ENCODE data around the gene RDX.
"Not testable (repeated sequence)": the region's sequence is repeated elsewhere in the genome, so short reads cannot be mapped to it uniquely, and the experiment has no call there.

The RDX gene

GRCh38 chr11:110219006-110219785 lies 77.2 kb downstream of the RDX start:
- H3K4me1 ChIP-seq (ENCODE audit: control insufficient read depth, insufficient read depth, low read length), result peaks cover 11% of the 10 kb centered on the region
- H3K9me3 ChIP-seq (ENCODE audit: control insufficient read depth, low read length), result no peaks in the 10 kb centered on the region
- H3K36me3 ChIP-seq (ENCODE audit: control insufficient read depth, insufficient read depth, low read length, severe bottlenecking), result peaks cover 1% of the 10 kb centered on the region
- DNase-seq (ENCODE audit: low read depth), result peak; percentile 19
- no peak overlapping the region for H3K9ac ChIP-seq (ENCODE audit: low read length)
- no peaks in the 10 kb centered on the region for H3K27me3 ChIP-seq (replicated peaks; ENCODE audit: control insufficient read depth, insufficient read depth, low read length)
- no peak overlapping the region for H3K4me3 ChIP-seq (ENCODE audit: low read length)

GRCh38 chr11:110217936-110218335 lies 78.5 kb downstream of the RDX start:
- H3K4me1 ChIP-seq (ENCODE audit: control insufficient read depth, insufficient read depth, low read length), result peaks cover 11% of the 10 kb centered on the region
- no peaks in the 10 kb centered on the region for H3K36me3 ChIP-seq (ENCODE audit: control insufficient read depth, insufficient read depth, low read length, severe bottlenecking)
- no peak overlapping the region for H3K4me3 ChIP-seq (ENCODE audit: low read length)
- DNase-seq (ENCODE audit: low read depth), result no peak
- no peaks in the 10 kb centered on the region for H3K9me3 ChIP-seq (ENCODE audit: control insufficient read depth, low read length)
- no peaks in the 10 kb centered on the region for H3K27me3 ChIP-seq (replicated peaks; ENCODE audit: control insufficient read depth, insufficient read depth, low read length)
- H3K9ac ChIP-seq (ENCODE audit: low read length), result no peak overlapping the region

- no peaks in the 10 kb centered on the region for H3K27me3 ChIP-seq (replicated peaks; ENCODE audit: control insufficient read depth, insufficient read depth, low read length)
- no peak overlapping the region for H3K9ac ChIP-seq (ENCODE audit: low read length)
- H3K4me3 ChIP-seq (ENCODE audit: low read length), result no peak overlapping the region
- no peaks in the 10 kb centered on the region for H3K9me3 ChIP-seq (ENCODE audit: control insufficient read depth, low read length)
- peaks cover 11% of the 10 kb centered on the region for H3K4me1 ChIP-seq (ENCODE audit: control insufficient read depth, insufficient read depth, low read length)
- no peak for DNase-seq (ENCODE audit: low read depth)
- no peaks in the 10 kb centered on the region for H3K36me3 ChIP-seq (ENCODE audit: control insufficient read depth, insufficient read depth, low read length, severe bottlenecking)
Measured at GRCh38 chr11:110217223-110217877, 79.1 kb downstream of the RDX start.

- H3K27me3 ChIP-seq (replicated peaks; ENCODE audit: control insufficient read depth, insufficient read depth, low read length); H3K4me3 ChIP-seq (ENCODE audit: low read length); H3K9ac ChIP-seq (ENCODE audit: low read length); H3K9me3 ChIP-seq (ENCODE audit: control insufficient read depth, low read length); H3K36me3 ChIP-seq (ENCODE audit: control insufficient read depth, insufficient read depth, low read length, severe bottlenecking); DNase-seq (ENCODE audit: low read depth); H3K4me1 ChIP-seq (ENCODE audit: control insufficient read depth, insufficient read depth, low read length): not testable (repeated sequence)
Measured at GRCh38 chr11:110209313-110209694, 87.1 kb downstream of the RDX start.

- H3K9me3 ChIP-seq (ENCODE audit: control insufficient read depth, low read length); H3K9ac ChIP-seq (ENCODE audit: low read length); H3K36me3 ChIP-seq (ENCODE audit: control insufficient read depth, insufficient read depth, low read length, severe bottlenecking); H3K4me1 ChIP-seq (ENCODE audit: control insufficient read depth, insufficient read depth, low read length); DNase-seq (ENCODE audit: low read depth); H3K4me3 ChIP-seq (ENCODE audit: low read length); H3K27me3 ChIP-seq (replicated peaks; ENCODE audit: control insufficient read depth, insufficient read depth, low read length): not testable (repeated sequence)
Measured at GRCh38 chr11:110208678-110209312, 87.6 kb downstream of the RDX start.

GRCh38 chr11:110207123-110207522 lies 89.3 kb downstream of the RDX start:
- Histone ChIP-seq H3K4me1 (ENCODE audit: control insufficient read depth, insufficient read depth, low read length) (no peaks in the 10 kb centered on the region), H3K4me3 (ENCODE audit: low read length) (no peak overlapping the region)
- no peak for DNase-seq (ENCODE audit: low read depth)

GRCh38 chr11:110200836-110201235 lies 95.6 kb downstream of the RDX start:
- H3K9me3 ChIP-seq (ENCODE audit: control insufficient read depth, low read length), result no peaks in the 10 kb centered on the region

More at GRCh38 chr11:110207123-110207522, 89.3 kb downstream of the RDX start:
- Histone ChIP-seq H3K9me3 (ENCODE audit: control insufficient read depth, low read length) (no peaks in the 10 kb centered on the region), H3K9ac (ENCODE audit: low read length) (no peak overlapping the region), H3K36me3 (ENCODE audit: control insufficient read depth, insufficient read depth, low read length, severe bottlenecking) (peaks cover 2% of the 10 kb centered on the region), H3K27me3 (replicated peaks; ENCODE audit: control insufficient read depth, insufficient read depth, low read length) (no peaks in the 10 kb centered on the region)

GRCh38 chr11:110200241-110200640 lies 96.2 kb downstream of the RDX start:
- no peak overlapping the region for H3K4me3 ChIP-seq (ENCODE audit: low read length)
- peak overlapping the region; percentile 2 for H3K9ac ChIP-seq (ENCODE audit: low read length)
- no peak for DNase-seq (ENCODE audit: low read depth)
- H3K27me3 ChIP-seq (replicated peaks; ENCODE audit: control insufficient read depth, insufficient read depth, low read length), result no peaks in the 10 kb centered on the region
- H3K4me1 ChIP-seq (ENCODE audit: control insufficient read depth, insufficient read depth, low read length), result peaks cover 41% of the 10 kb centered on the region
- no peaks in the 10 kb centered on the region for H3K9me3 ChIP-seq (ENCODE audit: control insufficient read depth, low read length)
- peaks cover 2% of the 10 kb centered on the region for H3K36me3 ChIP-seq (ENCODE audit: control insufficient read depth, insufficient read depth, low read length, severe bottlenecking)

More at GRCh38 chr11:110200836-110201235, 95.6 kb downstream of the RDX start:
- H3K4me3 ChIP-seq (ENCODE audit: low read length), result no peak overlapping the region
- peaks cover 2% of the 10 kb centered on the region for H3K36me3 ChIP-seq (ENCODE audit: control insufficient read depth, insufficient read depth, low read length, severe bottlenecking)
- DNase-seq (ENCODE audit: low read depth), result no peak
- peaks cover 35% of the 10 kb centered on the region for H3K4me1 ChIP-seq (ENCODE audit: control insufficient read depth, insufficient read depth, low read length)
- no peaks in the 10 kb centered on the region for H3K27me3 ChIP-seq (replicated peaks; ENCODE audit: control insufficient read depth, insufficient read depth, low read length)
- peak overlapping the region; percentile 5 for H3K9ac ChIP-seq (ENCODE audit: low read length)

- Histone ChIP-seq H3K36me3 (ENCODE audit: control insufficient read depth, insufficient read depth, low read length, severe bottlenecking) (no peaks in the 10 kb centered on the region), H3K4me3 (ENCODE audit: low read length) (no peak overlapping the region), H3K9ac (ENCODE audit: low read length) (peak overlapping the region; percentile 2), H3K9me3 (ENCODE audit: control insufficient read depth, low read length) (no peaks in the 10 kb centered on the region), H3K27me3 (replicated peaks; ENCODE audit: control insufficient read depth, insufficient read depth, low read length) (no peaks in the 10 kb centered on the region), H3K4me1 (ENCODE audit: control insufficient read depth, insufficient read depth, low read length) (peaks cover 50% of the 10 kb centered on the region)
- peak; percentile 72 for DNase-seq (ENCODE audit: low read depth)
Measured at GRCh38 chr11:110199184-110199981, 97.0 kb downstream of the RDX start.

- Histone ChIP-seq H3K9me3 (ENCODE audit: control insufficient read depth, low read length) (no peaks in the 10 kb centered on the region), H3K27me3 (replicated peaks; ENCODE audit: control insufficient read depth, insufficient read depth, low read length) (no peaks in the 10 kb centered on the region), H3K4me3 (ENCODE audit: low read length) (no peak overlapping the region), H3K4me1 (ENCODE audit: control insufficient read depth, insufficient read depth, low read length) (peaks cover 58% of the 10 kb centered on the region), H3K36me3 (ENCODE audit: control insufficient read depth, insufficient read depth, low read length, severe bottlenecking) (no peaks in the 10 kb centered on the region), H3K9ac (ENCODE audit: low read length) (no peak overlapping the region)
- no peak for DNase-seq (ENCODE audit: low read depth)
Measured at GRCh38 chr11:110198031-110198729, 98.2 kb downstream of the RDX start.

All from adipocyte (in vitro differentiated cells).